OCI-LY1 (cell line): ENCODE measurements around the gene FKBP1A.

Experiments used
- EZH2 ChIP-seq: fragments of 200-600 bp; sonication (generic), shearing (Covaris generic); IDR thresholded peaks from 2 replicates; pipeline ENCODE4 v1.8.0; 2017; ENCODE audit warnings: borderline replicate concordance, mixed run types, mild to moderate bottlenecking, antibody characterized with exemption, low read length, moderate library complexity, mixed read lengths
- TF ChIP-seq, protein P1 (sequence below): fragments of 200-600 bp; sonication (generic), shearing (Covaris generic); IDR thresholded peaks from 2 replicates; pipeline ENCODE4 v1.5.1; 2017; ENCODE audit warnings: mild to moderate bottlenecking, antibody characterized with exemption, low read length, moderate library complexity, mixed read lengths

DNA sequence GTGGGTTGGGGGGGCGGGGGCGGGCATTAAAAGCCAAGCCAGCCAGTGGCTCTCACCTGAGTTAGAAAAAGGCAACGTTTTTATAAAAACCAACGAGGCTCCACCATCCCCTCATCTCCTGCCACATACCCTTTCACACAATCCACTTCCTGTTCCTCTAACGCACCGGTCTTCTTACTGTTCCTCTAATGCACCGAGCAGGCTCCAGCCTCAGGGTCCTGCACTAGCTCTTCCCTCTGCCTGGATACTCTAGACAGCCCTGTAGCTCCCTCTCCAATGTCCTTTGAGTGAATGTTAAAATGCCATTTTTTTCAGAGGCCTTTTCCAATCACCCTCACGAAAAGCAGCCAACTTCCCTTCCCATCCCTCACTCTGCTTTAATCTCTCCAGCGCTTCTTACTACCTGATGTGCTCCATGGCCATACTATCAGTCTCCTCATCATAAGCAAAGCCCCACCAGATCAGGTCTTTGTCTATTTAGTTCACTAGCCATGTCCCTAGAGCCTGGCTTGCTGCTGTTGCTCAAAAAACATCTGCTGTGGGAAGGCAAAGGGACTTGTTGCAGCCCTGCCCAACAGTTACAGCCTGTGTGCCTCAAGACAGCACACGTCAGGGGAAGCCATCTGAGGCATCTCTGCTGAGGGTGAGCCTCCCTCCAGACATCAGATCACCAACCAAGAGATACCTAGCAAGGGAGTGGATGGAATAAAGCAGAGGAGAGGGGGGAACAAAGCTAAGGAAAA lies 3.9 kb downstream of the FKBP1A start:
- TF ChIP-seq EZH2: no peak
- TF ChIP-seq, protein P1, sequence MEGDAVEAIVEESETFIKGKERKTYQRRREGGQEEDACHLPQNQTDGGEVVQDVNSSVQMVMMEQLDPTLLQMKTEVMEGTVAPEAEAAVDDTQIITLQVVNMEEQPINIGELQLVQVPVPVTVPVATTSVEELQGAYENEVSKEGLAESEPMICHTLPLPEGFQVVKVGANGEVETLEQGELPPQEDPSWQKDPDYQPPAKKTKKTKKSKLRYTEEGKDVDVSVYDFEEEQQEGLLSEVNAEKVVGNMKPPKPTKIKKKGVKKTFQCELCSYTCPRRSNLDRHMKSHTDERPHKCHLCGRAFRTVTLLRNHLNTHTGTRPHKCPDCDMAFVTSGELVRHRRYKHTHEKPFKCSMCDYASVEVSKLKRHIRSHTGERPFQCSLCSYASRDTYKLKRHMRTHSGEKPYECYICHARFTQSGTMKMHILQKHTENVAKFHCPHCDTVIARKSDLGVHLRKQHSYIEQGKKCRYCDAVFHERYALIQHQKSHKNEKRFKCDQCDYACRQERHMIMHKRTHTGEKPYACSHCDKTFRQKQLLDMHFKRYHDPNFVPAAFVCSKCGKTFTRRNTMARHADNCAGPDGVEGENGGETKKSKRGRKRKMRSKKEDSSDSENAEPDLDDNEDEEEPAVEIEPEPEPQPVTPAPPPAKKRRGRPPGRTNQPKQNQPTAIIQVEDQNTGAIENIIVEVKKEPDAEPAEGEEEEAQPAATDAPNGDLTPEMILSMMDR: no peak
